ENCODE measurements around the gene MYO1B. TPM values are rescaled to one million over a fixed set of nuclear protein-coding genes. Genes with fewer than 3 reads are reported as not detected.

MYO1B gene
- total RNA-seq, 1 experiment from 2014 or later = 43.6 TPM

- DNase-seq (ENCODE audit: low spot score) (no peak), ATAC-seq (no peak)
- Mint-ChIP-seq H3K36me3 (no peaks in the 10 kb centered on the region), H3K4me1 (peaks cover 62% of the 10 kb centered on the region), H3K27me3 (ENCODE audit: low read depth) (no peaks in the 10 kb centered on the region), H3K27ac (no peak overlapping the region), H3K4me3 (no peak overlapping the region), H3K9me3 (no peaks in the 10 kb centered on the region)
- CTCF ChIA-PET = interaction anchor here (0.5 kb wide), 1 partner anchor 219 kb away, joined by 5 read pairs; no protein-coding TSS in a partner anchor
- POLR2A ChIA-PET = no interaction called here
- TF ChIP-seq TEAD1 (CRISPR knock-in tag; IDR thresholded peaks at IDR 0.05) (no peak), SOX15 (CRISPR knock-in tag; IDR thresholded peaks at IDR 0.05) (no peak), ZBTB21 (CRISPR knock-in tag; IDR thresholded peaks at IDR 0.05; ENCODE audit: borderline replicate concordance) (no peak)
Observed at GRCh38 chr2:191268596-191268995, 23.4 kb downstream of the MYO1B start.

- TF ChIP-seq ZNF281 (CRISPR knock-in tag; IDR thresholded peaks at IDR 0.05) (no peak), ZNF512 (CRISPR knock-in tag; IDR thresholded peaks at IDR 0.05; ENCODE audit: borderline replicate concordance) (no peak), IRF1 (CRISPR knock-in tag; IDR thresholded peaks at IDR 0.05) (no peak), GABPB1 (CRISPR knock-in tag; IDR thresholded peaks at IDR 0.05) (no peak), TEAD4 (CRISPR knock-in tag; IDR thresholded peaks at IDR 0.05) (no peak), STAT6 (CRISPR knock-in tag; conservative IDR thresholded peaks at IDR 0.05; ENCODE audit: low read depth) (no peak), PRRX2 (CRISPR knock-in tag; IDR thresholded peaks at IDR 0.05) (no peak), PRDM15 (CRISPR knock-in tag; IDR thresholded peaks at IDR 0.05) (no peak), GRHL2 (CRISPR knock-in tag; IDR thresholded peaks at IDR 0.05; ENCODE audit: insufficient replicate concordance, severe bottlenecking) (no peak)
- no peaks in the 10 kb centered on the region for H3K27me3 Mint-ChIP-seq (ENCODE audit: low read depth)
- no peaks in the 10 kb centered on the region for H3K9me3 Mint-ChIP-seq
- no peaks in the 10 kb centered on the region for H3K36me3 Mint-ChIP-seq
- DNase-seq (ENCODE audit: low spot score) (no peak), ATAC-seq (peak; percentile 16; the same call in 1 of the 2 replicates)
- ChIA-PET CTCF (interaction anchor here (1.0 kb wide), 1 partner anchor 32 kb away, joined by 4 read pairs; no protein-coding TSS in a partner anchor), POLR2A (no interaction called here)
- H3K4me3 Mint-ChIP-seq = no peak overlapping the region
- peaks cover 59% of the 10 kb centered on the region for H3K4me1 Mint-ChIP-seq
- H3K27ac Mint-ChIP-seq = peak overlapping the region; percentile 26
Observed at GRCh38 chr2:191270306-191271161, 25.3 kb downstream of the MYO1B start.
